HepG2 (cell line): ENCODE measurements around the gene OR2S2. TPM values are rescaled to one million over a fixed set of nuclear protein-coding genes. Genes with fewer than 3 reads are reported as not detected.

Source experiments
- ATAC-seq: fragments of 200-7000 bp; cut with Tn5 transposase; 3 replicates; pipeline ENCODE4 v1.9.1; 2020; ENCODE audit warnings: mild to moderate bottlenecking, moderate library complexity
- BruUV-seq: library from RNA; stranded (reverse); fragments of 400-500 nt; replicated peaks from 2 replicates; lab custom pipeline; 2021; lab: Mats Ljungman, UMichigan
- CTCF ChIA-PET: fragments of 300-600 bp; formaldehyde crosslinking; extraction: SDS; loops from one replicate; lab custom pipeline; 2021; ENCODE audit warnings: low total read pairs, inconsistent platforms, low intra/inter-chr PET ratio; lab: Yijun Ruan, JAX
- POLR2A ChIA-PET: fragments of 350-600 bp; sonication (Branson Sonifier 250); formaldehyde crosslinking; loops from one replicate; lab custom pipeline; 2020; ENCODE audit warnings: antibody characterized with exemption, inconsistent platforms; lab: Yijun Ruan, JAX
- DNase-seq: peaks from one replicate; pipeline ENCODE4 v3.0.0-alpha.2; 2015; ENCODE audit warnings: low spot score
- FAIRE-seq: peaks from 3 replicates; lab custom pipeline; 2011; peaks lifted over from hg19 to GRCh38; lab: Jason Lieb, UNC
- H2AFZ ChIP-seq: one replicate; pipeline ENCODE4 v1.6.1; 2011; ENCODE audit warnings: low read length, inconsistent platforms
- H3K27ac ChIP-seq: fragments of 300-600 bp; 3 replicates; pipeline ENCODE4 v1.8.0; 2011; ENCODE audit warnings: mixed run types, mild to moderate bottlenecking, mixed read lengths, low read length, inconsistent platforms; ENCODE audit not compliant: insufficient read depth; ENCODE audit errors: extremely low read length
- H3K27me3 ChIP-seq, 2 experiments: fragments of 200-600 bp in 1 of 2; 2 replicates in 1 of 2; 3 replicates in 1 of 2; pipeline versions ENCODE4 v1.6.0 to v1.8.0; 2011; ENCODE audit warnings: low read length in 2 of 2, mild to moderate bottlenecking in 2 of 2, moderate library complexity in 2 of 2, inconsistent platforms in 1 of 2; ENCODE audit not compliant: insufficient read depth in 2 of 2, control insufficient read depth in 1 of 2
- H3K36me3 ChIP-seq, 2 experiments: fragments of 200-600 bp in 1 of 2; replicated peaks in 1 of 2; 2 replicates in 1 of 2; 3 replicates in 1 of 2; pipeline versions ENCODE4 v1.5.1 to v1.8.0; 2011; ENCODE audit warnings: low read length in 2 of 2, inconsistent platforms in 1 of 2; ENCODE audit not compliant: insufficient read depth in 2 of 2, control insufficient read depth in 1 of 2
- H3K4me1 ChIP-seq: 2 replicates; pipeline ENCODE4 v1.5.1; 2012; ENCODE audit warnings: low read length, inconsistent platforms; ENCODE audit not compliant: insufficient read depth
- H3K4me2 ChIP-seq: 2 replicates; pipeline ENCODE4 v1.6.0; 2011; ENCODE audit warnings: low read depth, low read length, inconsistent platforms
- H3K4me3 ChIP-seq, 3 experiments: fragments of 200-600 bp in 1 of 3; sonication (generic), shearing (Covaris generic) in 1 of 3; replicated peaks in 1 of 3; 2 replicates each; pipeline ENCODE4 v1.5.1; 2011 to 2016; ENCODE audit warnings: low read length in 3 of 3, inconsistent platforms in 2 of 3, low read depth in 2 of 3, mild to moderate bottlenecking in 2 of 3, control low read depth in 1 of 3, mixed read lengths in 1 of 3; ENCODE audit not compliant: insufficient read depth in 1 of 3
- H3K79me2 ChIP-seq: one replicate; pipeline ENCODE4 v1.6.1; 2011; ENCODE audit warnings: low read length, inconsistent platforms; ENCODE audit not compliant: insufficient read depth
- H3K9ac ChIP-seq: 2 replicates; pipeline ENCODE4 v1.6.0; 2011; ENCODE audit warnings: mild to moderate bottlenecking, low read depth, low read length, inconsistent platforms; ENCODE audit not compliant: insufficient read depth
- H3K9me3 ChIP-seq: 2 replicates; pipeline ENCODE4 v1.5.1; 2012; ENCODE audit warnings: mild to moderate bottlenecking, low read length
- H4K20me1 ChIP-seq: 2 replicates; pipeline ENCODE4 v1.6.0; 2011; ENCODE audit warnings: inconsistent platforms, mild to moderate bottlenecking, low read length, moderate library complexity; ENCODE audit not compliant: insufficient read depth
- ATM ChIP-seq: fragments of 450-650 bp; IDR thresholded peaks from 2 replicates; pipeline ENCODE4 v1.7.1; 2017; ENCODE audit warnings: mild to moderate bottlenecking, borderline replicate concordance
- MAFF ChIP-seq: IDR thresholded peaks from 2 replicates; pipeline ENCODE4 v1.6.1; 2011; ENCODE audit warnings: low read depth, low read length, improper control_type of control experiment
- MAFK ChIP-seq, 2 experiments: IDR thresholded peaks in 1 of 2; conservative IDR thresholded peaks in 1 of 2; 2 replicates each; pipeline ENCODE4 v1.6.1; 2011; ENCODE audit warnings: improper control_type of control experiment in 2 of 2, low read length in 2 of 2
- POLR2A ChIP-seq, 2 experiments: IDR thresholded peaks; 2 replicates each; pipeline ENCODE4 v1.6.1; 2011; ENCODE audit warnings: low read depth in 2 of 2, low read length in 2 of 2, mild to moderate bottlenecking in 1 of 2, moderate library complexity in 1 of 2; ENCODE audit not compliant: insufficient read depth in 1 of 2
- RBM22 ChIP-seq: fragments of 200-400 bp; formaldehyde crosslinking; optimal IDR thresholded peaks from 2 replicates; pipeline ENCODE3; 2017; ENCODE audit warnings: mild to moderate bottlenecking, low read length, moderate library complexity
- RFX3 ChIP-seq: IDR thresholded peaks from 2 replicates; pipeline ENCODE4 v1.6.1; 2016; ENCODE audit warnings: missing biosample characterization, missing genetic modification reagents
- SRF ChIP-seq: IDR thresholded peaks from 2 replicates; pipeline ENCODE4 v1.6.1; 2011; ENCODE audit warnings: mild to moderate bottlenecking, low read depth, low read length, moderate library complexity
- TCF7L2 ChIP-seq: IDR thresholded peaks from 2 replicates; pipeline ENCODE4 v1.6.1; 2011; ENCODE audit warnings: mild to moderate bottlenecking, low read depth, low read length, moderate library complexity
- XBP1 ChIP-seq: sonication (generic); formaldehyde crosslinking; IDR thresholded peaks from 2 replicates; pipeline ENCODE4 v1.5.0; 2020; ENCODE audit warnings: missing genetic modification reagents
- YEATS4 ChIP-seq: sonication (generic); formaldehyde crosslinking; IDR thresholded peaks from 2 replicates; pipeline ENCODE4 v1.4.0; 2020; ENCODE audit warnings: missing genetic modification reagents, borderline replicate concordance
- ZNF24 ChIP-seq: fragments of 450-650 bp; IDR thresholded peaks from 2 replicates; pipeline ENCODE4 v1.6.1; 2017; ENCODE audit warnings: antibody characterized with exemption, mild to moderate bottlenecking
- ZNF747 ChIP-seq: sonication (generic); formaldehyde crosslinking; IDR thresholded peaks from 2 replicates; pipeline ENCODE4 v1.8.1; 2023; ENCODE audit warnings: missing genetic modification reagents, mild to moderate bottlenecking, borderline replicate concordance
- WGBS: methylation state at CpG from one replicate; pipeline ENCODE4 v1.1.6; 2017; ENCODE audit warnings: low lambda C conversion rate; 5-methylcytosine and 5-hydroxymethylcytosine counted together
- in situ Hi-C: cut with HindIII; loops from 2 replicates; pipeline ENCODE4 v1.10.0; 2017; ENCODE audit warnings: low pct_unique_long_range_greater_than_20kb; ENCODE audit not compliant: extremely low pct_ligation_motif_present
- intact Hi-C: fragments of 100-400 bp; cut with micrococcal nuclease; formaldehyde crosslinking; loops from one replicate; pipeline ENCODE4 v1.10.0; 2022; ENCODE audit not compliant: unreplicated experiment
- polyA plus RNA-seq, 8 experiments: library from polyadenylated mRNA; depleted of rRNA in 3 of 8; stranded (reverse) in 7 of 8; unstranded in 1 of 8; fragments of >200 nt; fragmentation: Illumina TruSeq in 4 of 8; extraction: Trizol in 4 of 8; gene quantifications; 2 replicates each; pipeline versions ENCODE4 v1.2.1 to v1.2.3, GENCODE V29; 2011 to 2016; ENCODE audit warnings: low read depth in 4 of 8, missing spikeins in 1 of 8, mixed read lengths in 1 of 8; ENCODE audit not compliant: insufficient read depth in 1 of 8
- total RNA-seq, 5 experiments: library from RNA; depleted of rRNA; stranded (reverse); fragments of >200 nt; fragmentation: Illumina TruSeq; extraction: Trizol; gene quantifications; 2 replicates each; pipeline ENCODE4 v1.2.3, GENCODE V29; 2016; ENCODE audit warnings: low read depth in 1 of 5
- TF ChIP-seq, protein P1 (sequence below): IDR thresholded peaks from 2 replicates; pipeline ENCODE4 v1.6.1; 2018; ENCODE audit warnings: missing genetic modification reagents, mild to moderate bottlenecking, missing compliant biosample characterization
- TF ChIP-seq, protein P2 (sequence below): sonication (generic); formaldehyde crosslinking; IDR thresholded peaks from 2 replicates; pipeline ENCODE4 v1.4.0; 2020; ENCODE audit warnings: missing genetic modification reagents, borderline replicate concordance
- TF ChIP-seq, protein P3 (sequence below): sonication (generic); formaldehyde crosslinking; IDR thresholded peaks from 2 replicates; pipeline ENCODE4 v1.8.0; 2023; ENCODE audit warnings: mild to moderate bottlenecking, missing genetic modification reagents

Gene OR2S2
- total and polyA plus RNA-seq, 2 of the 13 experiments (the other 11 are each of a cell fraction or from before 2014, with no cell fraction given) = not detected

DNA sequence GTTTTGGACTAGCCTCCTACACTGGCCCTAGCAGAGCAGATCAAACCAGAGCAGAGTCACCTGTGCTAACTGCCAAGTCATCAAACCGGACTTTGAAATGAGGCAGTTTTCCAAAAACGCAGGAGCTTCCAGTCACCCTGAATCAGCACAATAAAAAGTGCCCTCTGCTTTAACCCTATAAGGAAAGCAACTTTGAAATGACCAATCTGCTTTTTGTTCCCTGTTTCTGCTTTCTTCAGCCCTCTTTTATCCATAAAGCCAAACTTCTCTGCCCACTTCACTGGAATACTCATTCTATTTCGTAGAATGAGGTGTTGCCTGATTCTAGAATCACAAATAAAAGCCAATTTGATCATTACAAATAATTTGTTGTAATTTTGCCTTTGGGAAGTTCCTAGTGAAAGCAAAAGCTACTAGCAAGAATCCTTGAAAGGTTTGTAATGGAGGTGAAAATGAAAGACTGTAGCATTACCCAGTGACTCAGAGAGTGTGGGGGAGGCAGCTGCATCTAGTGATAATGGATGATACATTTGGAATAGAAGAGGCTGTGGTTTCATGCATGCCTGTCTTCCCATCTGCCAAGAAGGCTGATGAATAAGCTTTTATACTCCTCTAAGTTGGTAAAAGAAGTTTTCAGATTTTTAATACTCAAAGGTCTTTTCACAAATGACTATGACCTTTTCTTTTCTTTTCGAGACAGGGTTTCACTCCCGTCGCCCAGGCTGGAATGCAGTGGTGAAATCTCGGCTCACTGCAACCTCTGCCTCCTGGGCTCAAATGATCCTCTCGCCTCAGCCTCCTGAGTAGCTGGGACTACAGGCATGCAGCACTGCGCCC, 33.8 kb downstream of the OR2S2 start:
- ChIA-PET POLR2A (no interaction called here), CTCF (no interaction called here)
- Histone ChIP-seq H3K4me2 (no peak overlapping the region), H3K27ac (no peak overlapping the region), H3K79me2 (no peaks in the 10 kb centered on the region), H2AFZ (no peak overlapping the region), H3K4me3 (no peak overlapping the region), H3K9ac (no peak overlapping the region), H3K4me1 (peaks cover 32% of the 10 kb centered on the region), H4K20me1 (no peaks in the 10 kb centered on the region), H3K36me3 (no peaks in the 10 kb centered on the region), H3K27me3 (no peaks in the 10 kb centered on the region), H3K9me3 (no peaks in the 10 kb centered on the region)
- TF ChIP-seq, protein P1, sequence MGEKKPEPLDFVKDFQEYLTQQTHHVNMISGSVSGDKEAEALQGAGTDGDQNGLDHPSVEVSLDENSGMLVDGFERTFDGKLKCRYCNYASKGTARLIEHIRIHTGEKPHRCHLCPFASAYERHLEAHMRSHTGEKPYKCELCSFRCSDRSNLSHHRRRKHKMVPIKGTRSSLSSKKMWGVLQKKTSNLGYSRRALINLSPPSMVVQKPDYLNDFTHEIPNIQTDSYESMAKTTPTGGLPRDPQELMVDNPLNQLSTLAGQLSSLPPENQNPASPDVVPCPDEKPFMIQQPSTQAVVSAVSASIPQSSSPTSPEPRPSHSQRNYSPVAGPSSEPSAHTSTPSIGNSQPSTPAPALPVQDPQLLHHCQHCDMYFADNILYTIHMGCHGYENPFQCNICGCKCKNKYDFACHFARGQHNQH (CRISPR knock-in tag) = no peak
- TF ChIP-seq ZNF24 (no peak), RBM22 (no peak), MAFK (conservative IDR thresholded peaks at IDR 0.05 in 1 of 2, IDR thresholded peaks at IDR 0.05 in 1 of 2; ENCODE audit: low read length in 2 of 2) (peak; percentile 59 to 71), MAFF (peak; percentile 64)
- intact Hi-C loops = no loop called here
- DNase-seq (no peak), ATAC-seq (no peak), FAIRE-seq (no peak)
- WGBS = 55% methylated on average over 9 of the region's 9 CpGs
- in situ Hi-C loops = no loop called here
- BruUV-seq = no TSS peak

DNA sequence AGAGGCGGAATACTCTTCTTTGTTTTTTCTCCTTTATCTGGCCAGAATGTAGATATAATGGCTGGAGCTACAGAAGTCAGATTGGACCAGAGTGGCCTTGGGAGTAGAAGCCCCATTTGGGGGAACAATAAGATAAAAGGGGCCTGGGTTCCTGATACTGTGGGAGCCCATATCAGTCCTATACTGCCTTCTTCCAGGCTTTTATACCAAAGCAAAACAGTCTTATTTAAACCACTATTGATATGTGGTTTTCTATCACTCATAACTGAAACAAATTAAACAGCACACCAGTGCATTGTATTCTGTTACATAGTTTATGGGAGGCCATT, 34.4 kb downstream of the OR2S2 start:
- in situ Hi-C loops = no loop called here
- no peak overlapping the region for H3K4me3 ChIP-seq
- ChIA-PET POLR2A (no interaction called here), CTCF (no interaction called here)
- no peak overlapping the region for H2AFZ ChIP-seq
- peaks cover 28% of the 10 kb centered on the region for H3K4me1 ChIP-seq
- no peaks in the 10 kb centered on the region for H3K27me3 ChIP-seq
- WGBS = 95% methylated on average over 1 of the region's 1 CpG
- no peaks in the 10 kb centered on the region for H3K79me2 ChIP-seq
- intact Hi-C loops = no loop called here
- no peak overlapping the region for H3K4me2 ChIP-seq
- H3K27ac ChIP-seq = peak overlapping the region; percentile 3
- no TSS peak for BruUV-seq
- DNase-seq (no peak), ATAC-seq (no peak), FAIRE-seq (no peak)
- H4K20me1 ChIP-seq = no peaks in the 10 kb centered on the region
- no peak overlapping the region for H3K9ac ChIP-seq
- H3K36me3 ChIP-seq = no peaks in the 10 kb centered on the region
- H3K9me3 ChIP-seq = no peaks in the 10 kb centered on the region
- TF ChIP-seq, protein P2, sequence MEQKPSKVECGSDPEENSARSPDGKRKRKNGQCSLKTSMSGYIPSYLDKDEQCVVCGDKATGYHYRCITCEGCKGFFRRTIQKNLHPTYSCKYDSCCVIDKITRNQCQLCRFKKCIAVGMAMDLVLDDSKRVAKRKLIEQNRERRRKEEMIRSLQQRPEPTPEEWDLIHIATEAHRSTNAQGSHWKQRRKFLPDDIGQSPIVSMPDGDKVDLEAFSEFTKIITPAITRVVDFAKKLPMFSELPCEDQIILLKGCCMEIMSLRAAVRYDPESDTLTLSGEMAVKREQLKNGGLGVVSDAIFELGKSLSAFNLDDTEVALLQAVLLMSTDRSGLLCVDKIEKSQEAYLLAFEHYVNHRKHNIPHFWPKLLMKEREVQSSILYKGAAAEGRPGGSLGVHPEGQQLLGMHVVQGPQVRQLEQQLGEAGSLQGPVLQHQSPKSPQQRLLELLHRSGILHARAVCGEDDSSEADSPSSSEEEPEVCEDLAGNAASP (CRISPR knock-in tag) = no peak
- TF ChIP-seq, protein P3, sequence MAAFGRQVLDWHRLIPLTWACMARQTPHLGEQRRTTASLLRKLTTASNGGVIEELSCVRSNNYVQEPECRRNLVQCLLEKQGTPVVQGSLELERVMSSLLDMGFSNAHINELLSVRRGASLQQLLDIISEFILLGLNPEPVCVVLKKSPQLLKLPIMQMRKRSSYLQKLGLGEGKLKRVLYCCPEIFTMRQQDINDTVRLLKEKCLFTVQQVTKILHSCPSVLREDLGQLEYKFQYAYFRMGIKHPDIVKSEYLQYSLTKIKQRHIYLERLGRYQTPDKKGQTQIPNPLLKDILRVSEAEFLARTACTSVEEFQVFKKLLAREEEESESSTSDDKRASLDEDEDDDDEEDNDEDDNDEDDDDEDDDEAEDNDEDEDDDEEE (CRISPR knock-in tag) = no peak
- TF ChIP-seq ATM (no peak), TCF7L2 (no peak), POLR2A (IDR thresholded peaks at IDR 0.05; ENCODE audit: insufficient read depth in 1 of 2, low read depth in 2 of 2, low read length in 2 of 2) (no peak), YEATS4 (no peak), RFX3 (CRISPR knock-in tag) (no peak), ZNF747 (CRISPR knock-in tag) (no peak), XBP1 (CRISPR knock-in tag) (no peak), SRF (no peak)
